SIG-M5 treated with dmso at 0.1 percent for 504 hours (cell line): ENCODE data around the gene ZNF860.
"Not testable (repeated sequence)": the region's sequence is repeated elsewhere in the genome, so short reads cannot be mapped to it uniquely, and the experiment has no call there.

Source experiments
- DNase-seq: peaks from one replicate; lab custom pipeline; 2025; ENCODE audit not compliant: unreplicated experiment; lab: John Stamatoyannopoulos, UW

Gene ZNF860

GRCh38 chr3:31996195-31996594, 14.6 kb downstream of the ZNF860 start:
- DNase-seq: no peak

GRCh38 chr3:31997500-31997899, 15.9 kb downstream of the ZNF860 start:
- no peak for DNase-seq

- no peak for DNase-seq
Measured at GRCh38 chr3:31999907-32000439, 18.4 kb downstream of the ZNF860 start.

GRCh38 chr3:32000877-32001276, 19.3 kb downstream of the ZNF860 start:
- no peak for DNase-seq

- no peak for DNase-seq
Measured at GRCh38 chr3:32002561-32003368, 21.2 kb downstream of the ZNF860 start.

GRCh38 chr3:32003380-32003779, 21.8 kb downstream of the ZNF860 start:
- DNase-seq: no peak

- no peak for DNase-seq
Measured at GRCh38 chr3:32004113-32004765, 22.7 kb downstream of the ZNF860 start.

GRCh38 chr3:32009101-32009500, 27.6 kb downstream of the ZNF860 start:
- no peak for DNase-seq

- no peak for DNase-seq
Measured at GRCh38 chr3:32009957-32010356, 28.4 kb downstream of the ZNF860 start.

GRCh38 chr3:32010699-32011098, 29.1 kb downstream of the ZNF860 start:
- not testable (repeated sequence) for DNase-seq

- DNase-seq: not testable (repeated sequence)
Measured at GRCh38 chr3:32015638-32016037, 34.1 kb downstream of the ZNF860 start.

- DNase-seq: no peak
Measured at GRCh38 chr3:32017286-32017685, 35.7 kb downstream of the ZNF860 start.

GRCh38 chr3:32018757-32019564, 37.4 kb downstream of the ZNF860 start:
- DNase-seq: peak; percentile 75

GRCh38 chr3:32021155-32021554, 39.6 kb downstream of the ZNF860 start:
- no peak for DNase-seq

- DNase-seq: no peak
Measured at GRCh38 chr3:32021748-32022147, 40.2 kb downstream of the ZNF860 start.

- no peak for DNase-seq
Measured at GRCh38 chr3:32022947-32023346, 41.4 kb downstream of the ZNF860 start.

GRCh38 chr3:32026593-32026992, 45.0 kb downstream of the ZNF860 start:
- peak; percentile 67 for DNase-seq

GRCh38 chr3:32037932-32038267, 56.4 kb downstream of the ZNF860 start:
- no peak for DNase-seq

GRCh38 chr3:32041316-32041715, 59.8 kb downstream of the ZNF860 start:
- DNase-seq: no peak
